ENCODE results near the gene LRBA. TPM values are rescaled to one million over a fixed set of nuclear protein-coding genes. Genes with fewer than 3 reads are reported as not detected.

The LRBA gene
- total RNA-seq, 1 experiment from 2014 or later, result 55.3 TPM

GRCh38 chr4:150514709-150515108 lies 500.4 kb downstream of the LRBA start:
- Histone ChIP-seq H2BK20ac (ENCODE audit: low read depth, low read length, poor library complexity, severe bottlenecking) (no peak overlapping the region), H2BK5ac (ENCODE audit: insufficient read length, low read length) (no peak overlapping the region), H3K23ac (ENCODE audit: insufficient read length, low read depth, low read length) (no peak overlapping the region), H3K27ac (ENCODE audit: insufficient read length, low read depth, low read length) (no peak overlapping the region), H2BK120ac (ENCODE audit: low read depth, low read length, poor library complexity, severe bottlenecking) (no peak overlapping the region), H3K14ac (ENCODE audit: insufficient read depth, low read length) (no peak overlapping the region), H3K4ac (ENCODE audit: low read depth, low read length) (no peak overlapping the region), H3K23me2 (ENCODE audit: insufficient read length, low read depth, low read length, poor library complexity, severe bottlenecking) (no peaks in the 10 kb centered on the region), H4K8ac (replicated peaks; ENCODE audit: insufficient read length, low read depth, low read length) (no peak overlapping the region), H3K56ac (ENCODE audit: insufficient read length, low read depth, low read length) (no peak overlapping the region), H2BK12ac (ENCODE audit: insufficient read length, low read depth, low read length) (no peak overlapping the region), H3T11ph (ENCODE audit: low read length) (no peak overlapping the region), H4K91ac (ENCODE audit: insufficient read length, low read depth, low read length) (no peak overlapping the region), H3K18ac (ENCODE audit: insufficient read length, low read depth, low read length) (no peak overlapping the region), H3K4me1 (ENCODE audit: insufficient read depth, low read length) (no peaks in the 10 kb centered on the region), H3K4me2 (ENCODE audit: insufficient read depth, insufficient read length, low read length) (no peak overlapping the region), H3K27me3 (ENCODE audit: insufficient read depth, low read length) (no peaks in the 10 kb centered on the region), H2BK15ac (ENCODE audit: low read depth, low read length) (no peak overlapping the region), H3K9me3 (ENCODE audit: control insufficient read depth, low read depth, low read length) (no peaks in the 10 kb centered on the region), H4K20me1 (ENCODE audit: control insufficient read depth, insufficient read depth, insufficient read length) (no peaks in the 10 kb centered on the region), H2AFZ (ENCODE audit: low read length) (no peak overlapping the region), H3K79me2 (ENCODE audit: insufficient read depth, low read length) (no peaks in the 10 kb centered on the region), H3K79me1 (ENCODE audit: insufficient read depth, low read depth, low read length, poor library complexity, severe bottlenecking) (no peaks in the 10 kb centered on the region), H2AK5ac (ENCODE audit: insufficient read length, low read length) (no peak overlapping the region), H4K5ac (ENCODE audit: insufficient read length, low read depth, low read length) (no peak overlapping the region), H3K9ac (ENCODE audit: extremely low read depth, insufficient read length, low read length) (no peak overlapping the region)
- peaks cover 5% of the 10 kb centered on the region in 2 experiments for H3K4me1 Mint-ChIP-seq
- no peaks in the 10 kb centered on the region; a peak in 1 of 7 replicates for H3K36me3 Mint-ChIP-seq (ENCODE audit: insufficient read depth in 1 of 3, low read depth in 3 of 3)
- no peaks in the 10 kb centered on the region for H3K27me3 Mint-ChIP-seq (ENCODE audit: low read depth)
- no peak overlapping the region for H3K27ac Mint-ChIP-seq
- no peak overlapping the region for H3K4me3 Mint-ChIP-seq
- WGBS (ENCODE audit: extremely low coverage, insufficient read length, low lambda C conversion rate), result no CpG with 5 or more reads among the region's 6 CpGs
- H3K9me3 Mint-ChIP-seq, result no peaks in the 10 kb centered on the region
- no peak for TF ChIP-seq CTCF (conservative IDR thresholded peaks at IDR 0.05)
- DNase-seq, result no peak
